GM12878 (cell line): ENCODE measurements around the gene SLC11A1.

Experiments
- CHD1 ChIP-seq: IDR thresholded peaks from 2 replicates; pipeline ENCODE4 v1.6.1; 2012; ENCODE audit warnings: low read depth, low read length, improper control_type of control experiment
- CTCF ChIP-seq, 3 experiments: IDR thresholded peaks in 2 of 3; conservative IDR thresholded peaks in 1 of 3; 2 replicates each; pipeline ENCODE4 v1.5.1; 2011; ENCODE audit warnings: low read depth in 3 of 3, low read length in 3 of 3, mild to moderate bottlenecking in 3 of 3, control low read depth in 2 of 3, moderate library complexity in 2 of 3, inconsistent platforms in 1 of 3, mixed read lengths in 1 of 3; ENCODE audit not compliant: control insufficient read depth in 2 of 3, insufficient read depth in 1 of 3; ENCODE audit errors: extremely low read depth in 1 of 3
- E2F4 ChIP-seq: IDR thresholded peaks from 2 replicates; pipeline ENCODE4 v1.6.1; 2012; ENCODE audit warnings: low read depth, low read length, improper control_type of control experiment
- ELK1 ChIP-seq: IDR thresholded peaks from 2 replicates; pipeline ENCODE4 v1.6.1; 2012; ENCODE audit warnings: low read depth, low read length, improper control_type of control experiment
- EZH2 ChIP-seq: IDR thresholded peaks from 2 replicates; pipeline ENCODE4 v1.6.1; 2012; ENCODE audit warnings: low read depth, mild to moderate bottlenecking, control low read depth, inconsistent platforms, low read length, borderline replicate concordance; ENCODE audit not compliant: control insufficient read depth
- HCFC1 ChIP-seq: fragments of 150-350 bp; IDR thresholded peaks from 2 replicates; pipeline ENCODE4 v1.6.1; 2014; ENCODE audit warnings: low read length
- NR2C1 ChIP-seq: fragments of 450-650 bp; IDR thresholded peaks from 2 replicates; pipeline ENCODE4 v1.6.1; 2017; ENCODE audit warnings: antibody characterized with exemption, mild to moderate bottlenecking, moderate library complexity
- RCOR1 ChIP-seq: conservative IDR thresholded peaks from 2 replicates; pipeline ENCODE4 v1.6.1; 2012; ENCODE audit warnings: low read depth, low read length, improper control_type of control experiment
- REST ChIP-seq: IDR thresholded peaks from 2 replicates; pipeline ENCODE4 v1.6.1; 2012; ENCODE audit warnings: mild to moderate bottlenecking, low read depth, low read length
- SIX5 ChIP-seq: IDR thresholded peaks from 2 replicates; pipeline ENCODE4 v1.6.1; 2011; ENCODE audit warnings: mild to moderate bottlenecking, low read depth, low read length, moderate library complexity; ENCODE audit not compliant: severe bottlenecking
- SMC3 ChIP-seq: IDR thresholded peaks from 2 replicates; pipeline ENCODE4 v1.6.1; 2011; ENCODE audit warnings: low read length, improper control_type of control experiment, borderline replicate concordance
- ZSCAN29 ChIP-seq: fragments of 450-650 bp; IDR thresholded peaks from 2 replicates; pipeline ENCODE4 v1.6.1; 2017; ENCODE audit warnings: mild to moderate bottlenecking, moderate library complexity

GRCh38 chr2:218363736-218364135 lies 18.3 kb upstream of the SLC11A1 start:
- TF ChIP-seq E2F4 (no peak), HCFC1 (no peak), CTCF (IDR thresholded peaks at IDR 0.05 in 2 of 3, conservative IDR thresholded peaks at IDR 0.05 in 1 of 3; ENCODE audit: control insufficient read depth in 2 of 3, extremely low read depth in 1 of 3, insufficient read depth in 1 of 3, low read depth in 3 of 3, low read length in 3 of 3) (no peak), EZH2 (no peak), REST (no peak), NR2C1 (no peak), SIX5 (no peak), SMC3 (no peak), ZSCAN29 (no peak), CHD1 (no peak), ELK1 (no peak), RCOR1 (no peak)
